GM12878 (cell line): Measurements from ENCODE around the gene ULBP1. TPM values are rescaled to one million over a fixed set of nuclear protein-coding genes. Genes with fewer than 3 reads are reported as not detected.

Experiments used
- ATAC-seq: fragments of 200-7000 bp; cut with Tn5 transposase; 3 replicates; pipeline ENCODE4 v1.9.1; 2020; ENCODE audit warnings: mild to moderate bottlenecking, moderate library complexity
- BruUV-seq: library from RNA; stranded (reverse); fragments of 400-500 nt; replicated peaks from 2 replicates; lab custom pipeline; 2021; lab: Mats Ljungman, UMichigan
- CTCF ChIA-PET: fragments of 300-600 bp; sonication (Branson Sonifier 250); formaldehyde crosslinking; extraction: SDS; loops from one replicate; lab custom pipeline; 2021; ENCODE audit warnings: inconsistent platforms; lab: Yijun Ruan, JAX
- POLR2A ChIA-PET: fragments of 350-600 bp; formaldehyde crosslinking; extraction: SDS; loops from one replicate; lab custom pipeline; 2021; ENCODE audit warnings: inconsistent platforms; lab: Charles Lee
- RAD21 ChIA-PET: fragments of 300-600 bp; sonication (Branson Sonifier 250); formaldehyde crosslinking; loops from one replicate; lab custom pipeline; 2023; ENCODE audit warnings: antibody characterized with exemption; ENCODE audit not compliant: unreplicated experiment; lab: Charles Lee
- SMC1A ChIA-PET: fragments of 300-600 bp; sonication (Branson Sonifier 250); formaldehyde crosslinking; loops from one replicate; lab custom pipeline; 2023; ENCODE audit not compliant: unreplicated experiment, uncharacterized antibody; lab: Charles Lee
- DNase-seq: peaks from one replicate; pipeline ENCODE4 v3.0.0-alpha.2; 2011; ENCODE audit warnings: low read depth, low spot score
- FAIRE-seq: peaks from 3 replicates; lab custom pipeline; 2011; peaks lifted over from hg19 to GRCh38; lab: Jason Lieb, UNC
- H2AFZ ChIP-seq: 2 replicates; pipeline ENCODE4 v1.6.0; 2011; ENCODE audit warnings: low read depth, low read length, control low read depth; ENCODE audit not compliant: control insufficient read depth
- H3K27ac ChIP-seq: 2 replicates; pipeline ENCODE4 v1.5.1; 2011; ENCODE audit warnings: control low read depth; ENCODE audit not compliant: control insufficient read depth, insufficient read depth
- H3K27me3 ChIP-seq, 2 experiments: replicated peaks in 1 of 2; 2 replicates each; pipeline versions ENCODE4 v1.6.0 to v1.6.1; 2011; ENCODE audit warnings: low read length in 1 of 2; ENCODE audit not compliant: control insufficient read depth in 2 of 2, insufficient read depth in 2 of 2
- H3K36me3 ChIP-seq, 2 experiments: 2 replicates each; pipeline ENCODE4 v1.5.1; 2011; ENCODE audit warnings: low read length in 1 of 2; ENCODE audit not compliant: control insufficient read depth in 2 of 2, insufficient read depth in 2 of 2
- H3K4me1 ChIP-seq: 2 replicates; pipeline ENCODE4 v1.6.1; 2011; ENCODE audit warnings: mild to moderate bottlenecking, low read length, moderate library complexity, mixed read lengths; ENCODE audit not compliant: control insufficient read depth, insufficient read depth
- H3K4me2 ChIP-seq: 2 replicates; pipeline ENCODE4 v1.6.0; 2011; ENCODE audit warnings: control low read depth; ENCODE audit not compliant: control insufficient read depth, insufficient read depth
- H3K4me3 ChIP-seq: fragments of 200-600 bp; sonication (generic); 2 replicates; pipeline ENCODE4 v1.5.1; 2016
- H3K79me2 ChIP-seq: 2 replicates; pipeline ENCODE4 v1.6.0; 2011; ENCODE audit warnings: low read length; ENCODE audit not compliant: control insufficient read depth, insufficient read depth
- H3K9ac ChIP-seq: 2 replicates; pipeline ENCODE4 v1.8.0; 2011; ENCODE audit warnings: low read length, control low read depth, mixed read lengths; ENCODE audit not compliant: control insufficient read depth, insufficient read depth
- H3K9me3 ChIP-seq: replicated peaks from 3 replicates; pipeline ENCODE4 v1.5.1; 2011; ENCODE audit warnings: mild to moderate bottlenecking, low read length; ENCODE audit not compliant: control insufficient read depth, insufficient read depth
- H4K20me1 ChIP-seq: 2 replicates; pipeline ENCODE4 v1.6.0; 2011; ENCODE audit not compliant: control insufficient read depth, insufficient read depth
- CBX3 ChIP-seq: fragments of 200-600 bp; sonication (generic); IDR thresholded peaks from 2 replicates; pipeline ENCODE4 v1.6.1; 2016; ENCODE audit warnings: low read depth, borderline replicate concordance
- CEBPB ChIP-seq, 2 experiments: fragments of 150-350 bp in 1 of 2; IDR thresholded peaks; 2 replicates each; pipeline ENCODE4 v1.6.1; 2012 to 2014; ENCODE audit warnings: low read depth in 2 of 2, low read length in 2 of 2, borderline replicate concordance in 1 of 2, inconsistent platforms in 1 of 2
- EZH2 ChIP-seq: IDR thresholded peaks from 2 replicates; pipeline ENCODE4 v1.6.1; 2012; ENCODE audit warnings: low read depth, mild to moderate bottlenecking, control low read depth, inconsistent platforms, low read length, borderline replicate concordance; ENCODE audit not compliant: control insufficient read depth
- HDAC2 ChIP-seq: fragments of 200-600 bp; sonication (generic); IDR thresholded peaks from 2 replicates; pipeline ENCODE4 v1.6.1; 2017
- MEF2A ChIP-seq: IDR thresholded peaks from 2 replicates; pipeline ENCODE4 v1.6.1; 2011; ENCODE audit warnings: low read depth, mild to moderate bottlenecking, low read length, moderate library complexity; ENCODE audit not compliant: insufficient read depth
- NFIC ChIP-seq: IDR thresholded peaks from 2 replicates; pipeline ENCODE4 v1.6.1; 2012; ENCODE audit warnings: low read depth, mild to moderate bottlenecking, inconsistent platforms, low read length, moderate library complexity
- NR2C1 ChIP-seq: fragments of 450-650 bp; IDR thresholded peaks from 2 replicates; pipeline ENCODE4 v1.6.1; 2017; ENCODE audit warnings: antibody characterized with exemption, mild to moderate bottlenecking, moderate library complexity
- PAX8 ChIP-seq: fragments of 450-650 bp; IDR thresholded peaks from 2 replicates; pipeline ENCODE4 v1.6.1; 2017; ENCODE audit warnings: mild to moderate bottlenecking, moderate library complexity
- POLR2AphosphoS5 ChIP-seq: IDR thresholded peaks from 2 replicates; pipeline ENCODE4 v1.6.1; 2011; ENCODE audit warnings: mild to moderate bottlenecking, low read length, inconsistent platforms
- RBBP5 ChIP-seq: fragments of 200-600 bp; sonication (generic); conservative IDR thresholded peaks from 2 replicates; pipeline ENCODE4 v1.6.1; 2016
- RELA ChIP-seq: fragments of 450-650 bp; IDR thresholded peaks from 2 replicates; pipeline ENCODE4 v1.8.0; 2014; ENCODE audit warnings: borderline replicate concordance; ENCODE audit not compliant: partially characterized antibody
- RELB ChIP-seq: fragments of 450-650 bp; IDR thresholded peaks from 2 replicates; pipeline ENCODE4 v1.6.1; 2017; ENCODE audit warnings: low read depth, mild to moderate bottlenecking, moderate library complexity
- SIX5 ChIP-seq: IDR thresholded peaks from 2 replicates; pipeline ENCODE4 v1.6.1; 2011; ENCODE audit warnings: mild to moderate bottlenecking, low read depth, low read length, moderate library complexity; ENCODE audit not compliant: severe bottlenecking
- SREBF1 ChIP-seq: IDR thresholded peaks from 2 replicates; pipeline ENCODE4 v1.6.1; 2012; ENCODE audit warnings: mild to moderate bottlenecking, low read length
- SUZ12 ChIP-seq: fragments of 200-600 bp; sonication (generic); IDR thresholded peaks from one replicate; pipeline ENCODE4 v1.6.1; 2018; ENCODE audit warnings: antibody characterized with exemption, mild to moderate bottlenecking; ENCODE audit not compliant: unreplicated experiment
- ZNF217 ChIP-seq: fragments of 450-650 bp; IDR thresholded peaks from 2 replicates; pipeline ENCODE4 v1.6.1; 2017; ENCODE audit warnings: antibody characterized with exemption, mild to moderate bottlenecking
- WGBS: methylation state at CpG from one replicate; pipeline ENCODE4 v1.1.6; 2016; ENCODE audit warnings: low lambda C conversion rate; ENCODE audit not compliant: insufficient replicate concordance, insufficient coverage; ENCODE audit errors: missing lambda C conversion rate; 5-methylcytosine and 5-hydroxymethylcytosine counted together
- in situ Hi-C: fragments of 300-500 bp; cut with MboI; formaldehyde crosslinking; loops from 9 replicates; pipeline ENCODE4 v1.14.3; 2018; ENCODE audit warnings: mixed read lengths
- intact Hi-C: fragments of 100-400 bp; cut with micrococcal nuclease; formaldehyde crosslinking; loops from one replicate; pipeline ENCODE4 v1.14.2; 2022; ENCODE audit not compliant: unreplicated experiment
- polyA plus RNA-seq, 11 experiments: library from polyadenylated mRNA; depleted of rRNA in 4 of 11; unstranded in 6 of 11; stranded (reverse) in 5 of 11; fragments of >200 nt; fragmentation: Nextera tagmentation in 4 of 11; fragmentation: Illumina TruSeq in 1 of 11; extraction: Ambion mirVana in 4 of 11; extraction: Trizol in 1 of 11; gene quantifications; 1 replicate in 1 of 11; 2 replicates in 10 of 11; pipeline versions ENCODE4 v1.2.1 to v1.2.3, GENCODE V29; 2011 to 2016; ENCODE audit warnings: inconsistent platforms in 2 of 11, missing spikeins in 2 of 11, low read depth in 1 of 11
- total RNA-seq, 4 experiments: library from RNA; depleted of rRNA in 3 of 4; stranded (reverse); fragments of >200 nt in 3 of 4; fragmentation: Illumina TruSeq in 1 of 4; extraction: Trizol in 1 of 4; gene quantifications; 2 replicates each; pipeline versions ENCODE4 v1.2.1 to v1.2.3, GENCODE V29; 2013 to 2021
- TF ChIP-seq, protein P1 (sequence below), 3 experiments: IDR thresholded peaks in 2 of 3; conservative IDR thresholded peaks in 1 of 3; 2 replicates each; pipeline ENCODE4 v1.5.1; 2011; ENCODE audit warnings: low read depth in 3 of 3, low read length in 3 of 3, mild to moderate bottlenecking in 3 of 3, control low read depth in 2 of 3, moderate library complexity in 2 of 3, inconsistent platforms in 1 of 3, mixed read lengths in 1 of 3; ENCODE audit not compliant: control insufficient read depth in 2 of 3, insufficient read depth in 1 of 3; ENCODE audit errors: extremely low read depth in 1 of 3

Gene ULBP1
- total and polyA plus RNA-seq, 10 of the 15 experiments (the other 5 are each of a cell fraction or from before 2014, with no cell fraction given) = 0.02 to 0.12 (median 0.04) TPM; not detected in 7

- no peak for TF ChIP-seq RELB
- TF ChIP-seq POLR2AphosphoS5 = no peak
These were observed at the start of gene ULBP1 (continued) for GRCh38 chr6:149963462-149964307.

GRCh38 chr6:149915970-149916865 lies 47.5 kb upstream of the ULBP1 start:
- no peak for ATAC-seq
- in situ Hi-C loops = no loop called here
- ChIA-PET POLR2A (no interaction called here), RAD21 (no interaction called here), CTCF (interaction anchor here (1.3 to 1.4 kb wide), 2 partner anchors 12 to 101 kb away, joined by 3 to 5 read pairs; no protein-coding TSS in a partner anchor), SMC1A (no interaction called here)
- TF ChIP-seq ZNF217 (no peak), SUZ12 (no peak), CEBPB (IDR thresholded peaks at IDR 0.05; ENCODE audit: borderline replicate concordance in 1 of 2, low read depth in 2 of 2, low read length in 2 of 2) (no peak), PAX8 (no peak), RELA (no peak), CBX3 (no peak), MEF2A (no peak), NR2C1 (no peak), HDAC2 (no peak), RBBP5 (no peak), NFIC (no peak), EZH2 (no peak), SIX5 (no peak), SREBF1 (no peak)
- TF ChIP-seq, protein P1, sequence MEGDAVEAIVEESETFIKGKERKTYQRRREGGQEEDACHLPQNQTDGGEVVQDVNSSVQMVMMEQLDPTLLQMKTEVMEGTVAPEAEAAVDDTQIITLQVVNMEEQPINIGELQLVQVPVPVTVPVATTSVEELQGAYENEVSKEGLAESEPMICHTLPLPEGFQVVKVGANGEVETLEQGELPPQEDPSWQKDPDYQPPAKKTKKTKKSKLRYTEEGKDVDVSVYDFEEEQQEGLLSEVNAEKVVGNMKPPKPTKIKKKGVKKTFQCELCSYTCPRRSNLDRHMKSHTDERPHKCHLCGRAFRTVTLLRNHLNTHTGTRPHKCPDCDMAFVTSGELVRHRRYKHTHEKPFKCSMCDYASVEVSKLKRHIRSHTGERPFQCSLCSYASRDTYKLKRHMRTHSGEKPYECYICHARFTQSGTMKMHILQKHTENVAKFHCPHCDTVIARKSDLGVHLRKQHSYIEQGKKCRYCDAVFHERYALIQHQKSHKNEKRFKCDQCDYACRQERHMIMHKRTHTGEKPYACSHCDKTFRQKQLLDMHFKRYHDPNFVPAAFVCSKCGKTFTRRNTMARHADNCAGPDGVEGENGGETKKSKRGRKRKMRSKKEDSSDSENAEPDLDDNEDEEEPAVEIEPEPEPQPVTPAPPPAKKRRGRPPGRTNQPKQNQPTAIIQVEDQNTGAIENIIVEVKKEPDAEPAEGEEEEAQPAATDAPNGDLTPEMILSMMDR (IDR thresholded peaks at IDR 0.05 in 2 of 3, conservative IDR thresholded peaks at IDR 0.05 in 1 of 3; ENCODE audit: control insufficient read depth in 2 of 3, extremely low read depth in 1 of 3, insufficient read depth in 1 of 3, low read depth in 3 of 3, low read length in 3 of 3) = no peak
- DNase-seq = no peak
- no peak overlapping the region for H2AFZ ChIP-seq
- no peak overlapping the region for H3K27ac ChIP-seq
- H3K79me2 ChIP-seq = no peaks in the 10 kb centered on the region
- no peaks in the 10 kb centered on the region for H3K4me1 ChIP-seq
- no peak for FAIRE-seq
- H3K4me3 ChIP-seq = no peak overlapping the region
- intact Hi-C loops = no loop called here
- no peak overlapping the region for H3K9ac ChIP-seq
- no peaks in the 10 kb centered on the region for H3K36me3 ChIP-seq
- H3K27me3 ChIP-seq = no peaks in the 10 kb centered on the region; a peak in 2 of 4 replicates
- no peaks in the 10 kb centered on the region for H3K9me3 ChIP-seq
- no peak overlapping the region for H3K4me2 ChIP-seq
- 31% methylated on average over 10 of the region's 10 CpGs for WGBS
- H4K20me1 ChIP-seq = no peaks in the 10 kb centered on the region; the same call in 1 of the 2 replicates
- no TSS peak for BruUV-seq
